Measurements from ENCODE around the gene SCN2A.

SCN2A gene

GRCh38 chr2:165219481-165219880 lies 19.7 kb upstream of the SCN2A start:
- no peak for DNase-seq (ENCODE audit: low read depth)
- TF ChIP-seq CTCF (IDR thresholded peaks at IDR 0.05; ENCODE audit: low read depth, low read length, missing control alignments), result no peak
- no peak overlapping the region for H3K4me3 ChIP-seq (ENCODE audit: low read depth, low read length)
- in situ Hi-C loops (cut with HindIII; ENCODE audit: low sequenced_read_pairs), result loop anchor here (25.0 kb wide), 1 partner anchor 207 kb away; no protein-coding TSS in a partner anchor

GRCh38 chr2:165224941-165225340 lies 14.3 kb upstream of the SCN2A start:
- DNase-seq (ENCODE audit: low read depth), result no peak
- no peak for TF ChIP-seq CTCF (IDR thresholded peaks at IDR 0.05; ENCODE audit: low read depth, low read length, missing control alignments)
- in situ Hi-C loops (cut with HindIII; ENCODE audit: low sequenced_read_pairs), result loop anchor here (25.0 kb wide), 1 partner anchor 213 kb away; no protein-coding TSS in a partner anchor
- no peak overlapping the region for H3K4me3 ChIP-seq (ENCODE audit: low read depth, low read length)

DNA sequence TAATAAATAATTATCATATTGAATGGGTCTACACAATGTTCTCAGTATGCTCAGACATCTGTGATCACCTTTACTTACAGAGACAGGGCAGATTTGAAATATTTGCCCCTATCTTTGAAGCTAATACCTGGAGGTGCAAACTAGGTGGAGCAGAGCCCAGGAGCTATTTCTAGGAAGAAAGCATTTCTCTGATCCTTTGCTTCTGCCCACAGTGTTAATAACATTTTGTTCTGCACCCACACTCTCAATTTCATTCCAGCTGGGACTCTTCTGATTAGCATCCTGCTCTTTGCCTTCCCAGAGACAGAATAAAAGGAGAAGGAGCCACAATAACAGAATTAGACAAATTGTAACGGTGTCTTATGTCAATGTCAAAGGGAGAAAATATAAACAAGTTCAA lies 11.6 kb upstream of the SCN2A start:
- no peak for DNase-seq (ENCODE audit: low read depth)
- in situ Hi-C loops (cut with HindIII; ENCODE audit: low sequenced_read_pairs), result no loop called here
- no peak for TF ChIP-seq CTCF (IDR thresholded peaks at IDR 0.05; ENCODE audit: low read depth, low read length, missing control alignments)
- no peak overlapping the region for H3K4me3 ChIP-seq (ENCODE audit: low read depth, low read length)

DNA sequence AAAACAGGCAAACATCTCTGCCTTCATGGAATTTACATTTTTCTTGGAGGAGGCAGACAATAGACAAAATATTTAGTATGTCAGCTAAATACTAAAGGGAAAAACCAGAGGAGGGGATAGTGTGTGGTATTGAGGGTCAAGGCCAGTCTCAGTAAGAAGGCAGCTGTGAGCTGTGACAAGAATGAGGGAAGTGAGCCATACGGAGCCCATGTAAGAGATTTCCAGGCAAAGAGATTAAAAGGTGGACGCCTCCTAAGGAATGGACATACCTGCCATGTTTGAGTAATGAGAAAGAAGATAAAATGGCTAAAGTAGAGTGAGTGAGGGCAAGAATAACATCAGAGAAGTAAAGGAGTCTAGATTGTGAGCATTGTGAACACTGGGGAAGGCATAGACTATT lies 2.2 kb upstream of the SCN2A start:
- no peak for TF ChIP-seq CTCF (IDR thresholded peaks at IDR 0.05; ENCODE audit: low read depth, low read length, missing control alignments)
- H3K4me3 ChIP-seq (ENCODE audit: low read depth, low read length), result no peak overlapping the region
- no peak for DNase-seq (ENCODE audit: low read depth)
- in situ Hi-C loops (cut with HindIII; ENCODE audit: low sequenced_read_pairs), result no loop called here

- no peak for TF ChIP-seq CTCF (IDR thresholded peaks at IDR 0.05; ENCODE audit: low read depth, low read length, missing control alignments)
- peak; percentile 33 for DNase-seq (ENCODE audit: low read depth)
- in situ Hi-C loops (cut with HindIII; ENCODE audit: low sequenced_read_pairs), result no loop called here
- H3K4me3 ChIP-seq (ENCODE audit: low read depth, low read length), result no peak overlapping the region
Measured at GRCh38 chr2:165238295-165238694, 919 bp upstream of the SCN2A start.

GRCh38 chr2:165239856-165240515 lies 772 bp downstream of the SCN2A start:
- no peak for TF ChIP-seq CTCF (IDR thresholded peaks at IDR 0.05; ENCODE audit: low read depth, low read length, missing control alignments)
- DNase-seq (ENCODE audit: low read depth), result no peak
- in situ Hi-C loops (cut with HindIII; ENCODE audit: low sequenced_read_pairs), result no loop called here
- no peak overlapping the region for H3K4me3 ChIP-seq (ENCODE audit: low read depth, low read length)

All from astrocyte of the cerebellum (primary cell).